BLaER1 (cell line): ENCODE data around the gene PI4KA.

ENCODE experiments used
- H3K27ac ChIP-seq: shearing (Covaris generic); formaldehyde crosslinking; 2 replicates; pipeline ENCODE4 v1.8.1; 2022
- H3K27me3 ChIP-seq: shearing (Covaris generic); formaldehyde crosslinking; 2 replicates; pipeline ENCODE4 v1.8.1; 2022
- H3K36me3 ChIP-seq: shearing (Covaris generic); formaldehyde crosslinking; 2 replicates; pipeline ENCODE4 v1.8.1; 2022
- H3K4me1 ChIP-seq: shearing (Covaris generic); formaldehyde crosslinking; 2 replicates; pipeline ENCODE4 v1.8.1; 2022
- H3K4me2 ChIP-seq: shearing (Covaris generic); formaldehyde crosslinking; 2 replicates; pipeline ENCODE4 v1.8.1; 2022
- H3K4me3 ChIP-seq: shearing (Covaris generic); formaldehyde crosslinking; 2 replicates; pipeline ENCODE4 v1.8.1; 2022
- H3K9ac ChIP-seq: shearing (Covaris generic); formaldehyde crosslinking; 2 replicates; pipeline ENCODE4 v1.8.1; 2022
- H3K9me3 ChIP-seq: shearing (Covaris generic); formaldehyde crosslinking; 2 replicates; pipeline ENCODE4 v1.8.1; 2022
- H4K20me1 ChIP-seq: shearing (Covaris generic); formaldehyde crosslinking; 2 replicates; pipeline ENCODE4 v1.8.1; 2022
- Cebpa-rat ChIP-seq: shearing (Covaris generic); IDR thresholded peaks from 2 replicates; pipeline ENCODE4 v1.8.1; 2022

PI4KA gene

GRCh38 chr22:20794650-20795413 lies 63.8 kb downstream of the PI4KA start:
- TF ChIP-seq Cebpa-rat, result no peak
- H3K27me3 ChIP-seq, result no peaks in the 10 kb centered on the region
- peaks cover 14% of the 10 kb centered on the region for H3K4me1 ChIP-seq
- no peak overlapping the region for H3K4me3 ChIP-seq
- H4K20me1 ChIP-seq, result no peaks in the 10 kb centered on the region
- H3K4me2 ChIP-seq, result no peak overlapping the region
- H3K9me3 ChIP-seq, result no peaks in the 10 kb centered on the region
- H3K36me3 ChIP-seq, result peaks cover 83% of the 10 kb centered on the region
- no peak overlapping the region for H3K9ac ChIP-seq
- no peak overlapping the region for H3K27ac ChIP-seq

GRCh38 chr22:20793748-20794649 lies 64.6 kb downstream of the PI4KA start:
- H3K36me3 ChIP-seq, result peaks cover 74% of the 10 kb centered on the region
- H3K27ac ChIP-seq, result no peak overlapping the region
- H3K4me1 ChIP-seq, result peaks cover 23% of the 10 kb centered on the region
- no peak overlapping the region for H3K4me3 ChIP-seq
- no peak for TF ChIP-seq Cebpa-rat
- H3K27me3 ChIP-seq, result no peaks in the 10 kb centered on the region
- no peak overlapping the region for H3K4me2 ChIP-seq
- H3K9ac ChIP-seq, result no peak overlapping the region
- H4K20me1 ChIP-seq, result 0 out of 2 replicates have a peak, but pooled peaks cover under 1% of the 10 kb centered on the region
- no peaks in the 10 kb centered on the region for H3K9me3 ChIP-seq

- peaks cover 66% of the 10 kb centered on the region for H3K36me3 ChIP-seq
- no peak overlapping the region for H3K27ac ChIP-seq
- H3K4me2 ChIP-seq, result no peak overlapping the region
- H3K4me1 ChIP-seq, result peaks cover 31% of the 10 kb centered on the region
- no peak overlapping the region for H3K9ac ChIP-seq
- no peak for TF ChIP-seq Cebpa-rat
- H3K9me3 ChIP-seq, result no peaks in the 10 kb centered on the region
- peaks cover 9% of the 10 kb centered on the region for H4K20me1 ChIP-seq
- no peaks in the 10 kb centered on the region for H3K27me3 ChIP-seq
- no peak overlapping the region for H3K4me3 ChIP-seq
These were observed 65.5 kb downstream of the PI4KA start for GRCh38 chr22:20792966-20793728.

GRCh38 chr22:20792221-20792965 lies 66.2 kb downstream of the PI4KA start:
- Histone ChIP-seq H4K20me1 (peaks cover 17% of the 10 kb centered on the region), H3K4me2 (no peak overlapping the region), H3K36me3 (peaks cover 65% of the 10 kb centered on the region), H3K9ac (no peak overlapping the region), H3K4me1 (peaks cover 39% of the 10 kb centered on the region), H3K4me3 (no peak overlapping the region), H3K27me3 (no peaks in the 10 kb centered on the region), H3K27ac (no peak overlapping the region), H3K9me3 (no peaks in the 10 kb centered on the region)
- no peak for TF ChIP-seq Cebpa-rat

- Histone ChIP-seq H3K27ac (peak overlapping the region; percentile 62), H3K4me1 (peaks cover 64% of the 10 kb centered on the region), H3K4me2 (peak overlapping the region; percentile 92), H3K9ac (peak overlapping the region; percentile 61), H3K27me3 (no peaks in the 10 kb centered on the region), H3K4me3 (peak overlapping the region; percentile 14; the same call in 1 of the 2 replicates), H3K36me3 (peaks cover 46% of the 10 kb centered on the region), H4K20me1 (peaks cover 42% of the 10 kb centered on the region), H3K9me3 (no peaks in the 10 kb centered on the region)
- no peak for TF ChIP-seq Cebpa-rat
These were observed 69.8 kb downstream of the PI4KA start for GRCh38 chr22:20788627-20789344.

- no peak for TF ChIP-seq Cebpa-rat
- Histone ChIP-seq H3K4me2 (peak overlapping the region; percentile 92), H3K27ac (peak overlapping the region; percentile 62), H3K36me3 (peaks cover 43% of the 10 kb centered on the region), H3K27me3 (no peaks in the 10 kb centered on the region), H3K4me1 (peaks cover 72% of the 10 kb centered on the region), H4K20me1 (peaks cover 42% of the 10 kb centered on the region), H3K9me3 (no peaks in the 10 kb centered on the region), H3K9ac (peak overlapping the region; percentile 61), H3K4me3 (peak overlapping the region; percentile 14; the same call in 1 of the 2 replicates)
These were observed 70.6 kb downstream of the PI4KA start for GRCh38 chr22:20787746-20788626.

- peak overlapping the region; percentile 45 for H3K27ac ChIP-seq
- H3K4me2 ChIP-seq, result no peak overlapping the region
- no peak overlapping the region for H3K4me3 ChIP-seq
- H3K9ac ChIP-seq, result no peak overlapping the region
- H4K20me1 ChIP-seq, result peaks cover 42% of the 10 kb centered on the region
- H3K4me1 ChIP-seq, result peaks cover 80% of the 10 kb centered on the region
- TF ChIP-seq Cebpa-rat, result no peak
- peaks cover 41% of the 10 kb centered on the region for H3K36me3 ChIP-seq
- H3K9me3 ChIP-seq, result no peaks in the 10 kb centered on the region
- H3K27me3 ChIP-seq, result no peaks in the 10 kb centered on the region
These were observed 71.4 kb downstream of the PI4KA start for GRCh38 chr22:20787223-20787622.

- no peak overlapping the region for H3K9ac ChIP-seq
- no peak overlapping the region for H3K4me3 ChIP-seq
- no peak for TF ChIP-seq Cebpa-rat
- H4K20me1 ChIP-seq, result peaks cover 42% of the 10 kb centered on the region
- H3K4me1 ChIP-seq, result peaks cover 86% of the 10 kb centered on the region
- no peaks in the 10 kb centered on the region for H3K27me3 ChIP-seq
- H3K4me2 ChIP-seq, result no peak overlapping the region
- H3K36me3 ChIP-seq, result peaks cover 39% of the 10 kb centered on the region
- H3K9me3 ChIP-seq, result no peaks in the 10 kb centered on the region
- peak overlapping the region; percentile 45; the same call in 1 of the 2 replicates for H3K27ac ChIP-seq
These were observed 72.1 kb downstream of the PI4KA start for GRCh38 chr22:20786536-20786979.
